Smooth muscle cell (in vitro differentiated cells): Measurements from ENCODE around the gene BRSK2. TPM values are rescaled to one million over a fixed set of nuclear protein-coding genes. Genes with fewer than 3 reads are reported as not detected.

Source experiments
- DNase-seq: peaks from one replicate; lab custom pipeline; 2025; ENCODE audit not compliant: unreplicated experiment; lab: John Stamatoyannopoulos, UW
- H2AFZ ChIP-seq: fragments of 200-600 bp; sonication (generic); 2 replicates; pipeline ENCODE4 v1.6.0; 2016; ENCODE audit warnings: antibody characterized with exemption, low read depth, mild to moderate bottlenecking
- H3F3A ChIP-seq: fragments of 200-600 bp; sonication (generic); 2 replicates; pipeline ENCODE4 v1.6.0; 2017; ENCODE audit warnings: antibody characterized with exemption, low read depth
- H3K27ac ChIP-seq: fragments of 200-600 bp; sonication (generic); 2 replicates; pipeline ENCODE4 v1.5.1; 2016; ENCODE audit warnings: low read depth, mild to moderate bottlenecking
- H3K27me3 ChIP-seq: fragments of 200-600 bp; sonication (generic); 2 replicates; pipeline ENCODE4 v1.6.1; 2016; ENCODE audit warnings: low read depth, mild to moderate bottlenecking
- H3K36me3 ChIP-seq: fragments of 200-600 bp; sonication (generic); 2 replicates; pipeline ENCODE4 v1.5.1; 2016; ENCODE audit warnings: low read depth
- H3K4me1 ChIP-seq: fragments of 200-600 bp; sonication (generic); 2 replicates; pipeline ENCODE4 v1.5.1; 2016; ENCODE audit warnings: low read depth
- H3K4me2 ChIP-seq: fragments of 200-600 bp; sonication (generic); 2 replicates; pipeline ENCODE4 v1.6.0; 2016; ENCODE audit warnings: mild to moderate bottlenecking
- H3K4me3 ChIP-seq: fragments of 200-600 bp; sonication (generic); 2 replicates; pipeline ENCODE4 v1.5.1; 2016; ENCODE audit warnings: mild to moderate bottlenecking
- H3K79me2 ChIP-seq: fragments of 200-600 bp; sonication (generic); 2 replicates; pipeline ENCODE4 v1.6.0; 2016; ENCODE audit warnings: low read depth, mild to moderate bottlenecking
- H3K9ac ChIP-seq: fragments of 200-600 bp; sonication (generic); 2 replicates; pipeline ENCODE4 v1.6.0; 2016; ENCODE audit warnings: low read depth
- H3K9me3 ChIP-seq: fragments of 200-600 bp; sonication (generic); replicated peaks from 2 replicates; pipeline ENCODE4 v1.5.1; 2016; ENCODE audit warnings: low read depth
- H4K20me1 ChIP-seq: fragments of 200-600 bp; sonication (generic); 2 replicates; pipeline ENCODE4 v1.6.0; 2016; ENCODE audit warnings: low read depth
- WGBS: methylation state at CpG from one replicate; pipeline ENCODE4 v1.1.7; 2016; ENCODE audit warnings: low lambda C conversion rate; 5-methylcytosine and 5-hydroxymethylcytosine counted together
- polyA plus RNA-seq: library from polyadenylated mRNA; unstranded; fragments of >200 nt; fragmentation: Nextera tagmentation; extraction: Ambion mirVana; gene quantifications from 2 replicates; pipeline ENCODE4 v1.2.1, GENCODE V29; 2016
- total RNA-seq: library from RNA; depleted of rRNA; stranded (reverse); fragments of >200 nt; gene quantifications from 2 replicates; pipeline ENCODE4 v1.2.3, GENCODE V29; 2014
- TF ChIP-seq, protein P1 (sequence below): fragments of 200-600 bp; sonication (generic); IDR thresholded peaks from 2 replicates; pipeline ENCODE4 v1.5.1; 2017; ENCODE audit warnings: borderline replicate concordance, mild to moderate bottlenecking, antibody characterized with exemption; ENCODE audit not compliant: insufficient read depth, poor library complexity, severe bottlenecking

Gene BRSK2
- total and polyA plus RNA-seq, 2 experiments from 2014 or later, result 1.5 to 5.2 TPM

GRCh38 chr11:1392561-1392960, 2.8 kb downstream of the BRSK2 start:
- Histone ChIP-seq H3K27me3 (peaks cover 25% of the 10 kb centered on the region), H4K20me1 (peaks cover 7% of the 10 kb centered on the region), H2AFZ (no peak overlapping the region), H3F3A (no peaks in the 10 kb centered on the region), H3K27ac (no peak overlapping the region), H3K79me2 (no peaks in the 10 kb centered on the region), H3K4me2 (no peak overlapping the region), H3K9ac (no peak overlapping the region), H3K36me3 (no peaks in the 10 kb centered on the region), H3K4me3 (no peak overlapping the region), H3K4me1 (peaks cover 6% of the 10 kb centered on the region), H3K9me3 (no peaks in the 10 kb centered on the region)
- TF ChIP-seq, protein P1, sequence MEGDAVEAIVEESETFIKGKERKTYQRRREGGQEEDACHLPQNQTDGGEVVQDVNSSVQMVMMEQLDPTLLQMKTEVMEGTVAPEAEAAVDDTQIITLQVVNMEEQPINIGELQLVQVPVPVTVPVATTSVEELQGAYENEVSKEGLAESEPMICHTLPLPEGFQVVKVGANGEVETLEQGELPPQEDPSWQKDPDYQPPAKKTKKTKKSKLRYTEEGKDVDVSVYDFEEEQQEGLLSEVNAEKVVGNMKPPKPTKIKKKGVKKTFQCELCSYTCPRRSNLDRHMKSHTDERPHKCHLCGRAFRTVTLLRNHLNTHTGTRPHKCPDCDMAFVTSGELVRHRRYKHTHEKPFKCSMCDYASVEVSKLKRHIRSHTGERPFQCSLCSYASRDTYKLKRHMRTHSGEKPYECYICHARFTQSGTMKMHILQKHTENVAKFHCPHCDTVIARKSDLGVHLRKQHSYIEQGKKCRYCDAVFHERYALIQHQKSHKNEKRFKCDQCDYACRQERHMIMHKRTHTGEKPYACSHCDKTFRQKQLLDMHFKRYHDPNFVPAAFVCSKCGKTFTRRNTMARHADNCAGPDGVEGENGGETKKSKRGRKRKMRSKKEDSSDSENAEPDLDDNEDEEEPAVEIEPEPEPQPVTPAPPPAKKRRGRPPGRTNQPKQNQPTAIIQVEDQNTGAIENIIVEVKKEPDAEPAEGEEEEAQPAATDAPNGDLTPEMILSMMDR, result no peak
- WGBS, result 88% methylated on average over 21 of the region's 21 CpGs
- DNase-seq, result no peak

DNA sequence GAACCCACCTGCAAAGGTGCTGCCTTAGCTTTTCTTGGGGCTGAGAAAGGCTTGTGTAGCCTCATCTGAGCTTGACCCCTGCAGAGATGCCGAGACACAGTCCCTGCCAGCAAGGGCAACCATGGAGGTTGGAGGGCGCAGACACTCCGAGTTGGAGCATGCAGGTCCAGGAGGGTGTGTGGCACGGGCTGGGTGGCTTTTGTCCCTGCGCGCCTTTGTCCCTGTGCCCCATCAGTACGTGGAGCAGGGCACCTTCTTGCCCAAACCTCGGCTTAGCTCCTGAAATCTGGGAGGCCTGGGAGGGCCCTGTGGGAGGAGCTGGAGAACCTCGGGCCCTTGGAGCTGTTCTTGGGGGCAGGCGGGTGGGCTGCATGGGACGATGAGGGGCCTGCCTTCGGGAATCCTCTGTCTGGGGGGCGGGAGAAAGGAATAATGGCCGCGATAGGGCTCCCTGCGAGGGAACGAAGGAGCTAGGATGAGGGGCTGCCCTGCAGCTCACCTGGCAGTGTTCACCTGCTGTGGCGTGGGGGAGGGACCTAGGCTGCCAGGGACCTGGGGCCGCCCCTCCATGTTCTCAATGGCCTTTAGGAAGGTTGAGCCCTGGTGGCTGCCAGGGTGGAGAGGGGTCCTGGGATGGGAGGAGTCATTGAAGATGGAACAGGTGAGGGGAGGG, 3.4 kb downstream of the BRSK2 start:
- no peak overlapping the region for H3K4me2 ChIP-seq
- H3K9ac ChIP-seq, result no peak overlapping the region
- no peaks in the 10 kb centered on the region for H3K9me3 ChIP-seq
- WGBS, result 95% methylated on average over 19 of the region's 19 CpGs
- H3F3A ChIP-seq, result no peaks in the 10 kb centered on the region
- H3K4me1 ChIP-seq, result peaks cover 6% of the 10 kb centered on the region
- TF ChIP-seq, protein P1, result no peak
- no peak overlapping the region for H2AFZ ChIP-seq
- no peaks in the 10 kb centered on the region for H3K79me2 ChIP-seq
- H3K27ac ChIP-seq, result no peak overlapping the region
- no peaks in the 10 kb centered on the region for H3K36me3 ChIP-seq
- no peak overlapping the region for H3K4me3 ChIP-seq
- H3K27me3 ChIP-seq, result peaks cover 25% of the 10 kb centered on the region
- H4K20me1 ChIP-seq, result peaks cover 7% of the 10 kb centered on the region
- no peak for DNase-seq

GRCh38 chr11:1394936-1395772, 5.4 kb downstream of the BRSK2 start:
- DNase-seq, result no peak
- Histone ChIP-seq H3F3A (no peaks in the 10 kb centered on the region), H3K27me3 (peaks cover 25% of the 10 kb centered on the region)

More at GRCh38 chr11:1394936-1395772, 5.4 kb downstream of the BRSK2 start:
- Histone ChIP-seq H2AFZ (no peak overlapping the region), H3K4me3 (no peak overlapping the region), H4K20me1 (peaks cover 7% of the 10 kb centered on the region), H3K36me3 (no peaks in the 10 kb centered on the region), H3K9me3 (no peaks in the 10 kb centered on the region), H3K9ac (no peak overlapping the region), H3K4me2 (no peak overlapping the region), H3K79me2 (no peaks in the 10 kb centered on the region), H3K27ac (no peak overlapping the region), H3K4me1 (peaks cover 6% of the 10 kb centered on the region)
- 94% methylated on average over 19 of the region's 29 CpGs for WGBS
- TF ChIP-seq, protein P1, result no peak
